ENCODE results near the gene LSM4. TPM values are rescaled to one million over a fixed set of nuclear protein-coding genes. Genes with fewer than 3 reads are reported as not detected.

The LSM4 gene
- total and polyA plus RNA-seq, 2 of the 13 experiments (the other 11 are each of a cell fraction or from before 2014, with no cell fraction given) = 65.8 to 166 TPM

DNA sequence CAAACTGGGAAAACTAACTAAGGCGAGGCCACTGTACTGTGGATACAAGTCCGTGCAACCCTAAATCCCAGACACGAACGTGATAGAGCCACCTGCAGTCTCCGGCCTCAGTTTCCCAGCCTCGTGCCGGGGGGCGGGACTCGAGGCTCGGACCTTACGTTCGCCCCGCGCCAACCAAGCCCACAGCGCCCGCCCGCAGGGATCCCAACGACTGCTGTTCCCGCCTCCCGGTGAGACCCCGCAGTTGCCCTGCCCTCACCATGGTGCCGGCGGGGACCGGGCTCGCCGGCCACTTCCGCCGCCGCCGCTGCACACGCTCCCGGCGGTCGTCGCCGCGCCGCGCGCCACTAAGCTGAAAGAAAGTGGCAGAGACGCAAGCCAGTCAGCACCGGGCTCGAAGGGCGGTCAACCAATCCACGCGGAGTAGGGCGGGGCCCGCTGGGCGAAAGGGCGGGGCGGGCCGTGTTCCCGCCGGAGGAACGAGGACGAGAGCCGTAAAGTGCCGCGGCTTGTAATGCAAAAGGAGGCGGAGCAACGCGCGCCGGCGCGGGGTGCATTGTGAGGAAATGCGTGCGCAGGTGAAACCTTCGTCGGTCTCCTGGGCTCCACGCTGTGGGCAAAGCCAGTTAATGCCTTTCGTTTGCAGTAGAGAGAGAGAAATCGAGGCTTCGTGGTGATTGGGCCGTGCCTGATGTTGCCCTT lies at the start of gene LSM4 (continued):
- TF ChIP-seq RBM39 (IDR thresholded peaks at IDR 0.05; ENCODE audit: low read depth, low read length, poor library complexity, severe bottlenecking) (peak; percentile 64), FOXC1 (CRISPR knock-in tag; IDR thresholded peaks at IDR 0.05; ENCODE audit: borderline replicate concordance) (no peak), PHB2 (IDR thresholded peaks at IDR 0.05; ENCODE audit: partially characterized antibody) (no peak), ZC3H13 (CRISPR knock-in tag; IDR thresholded peaks at IDR 0.05) (no peak; the same call in none of the 2 replicates), ZNF234 (CRISPR knock-in tag; conservative IDR thresholded peaks at IDR 0.05) (no peak), ZNF562 (CRISPR knock-in tag; IDR thresholded peaks at IDR 0.05; ENCODE audit: borderline replicate concordance) (no peak), SCMH1 (CRISPR knock-in tag; IDR thresholded peaks at IDR 0.05; ENCODE audit: borderline replicate concordance) (no peak), UBTF (CRISPR knock-in tag; IDR thresholded peaks at IDR 0.05) (no peak), MBD4 (IDR thresholded peaks at IDR 0.05; ENCODE audit: borderline replicate concordance, low read length) (no peak), ZZZ3 (CRISPR knock-in tag; IDR thresholded peaks at IDR 0.05; ENCODE audit: borderline replicate concordance) (no peak; the same call in 1 of the 2 replicates), ZSCAN12 (CRISPR knock-in tag; IDR thresholded peaks at IDR 0.05) (no peak), ZNF10 (CRISPR knock-in tag; IDR thresholded peaks at IDR 0.05; ENCODE audit: borderline replicate concordance, low read depth) (no peak), ZNF607 (CRISPR knock-in tag; IDR thresholded peaks at IDR 0.05; ENCODE audit: borderline replicate concordance) (no peak; the same call in 1 of the 2 replicates), POLR2A (IDR thresholded peaks at IDR 0.05; ENCODE audit: insufficient read depth in 1 of 2, low read depth in 2 of 2, low read length in 2 of 2) (peak; percentile 66 to 69), ZFP1 (CRISPR knock-in tag; IDR thresholded peaks at IDR 0.05) (no peak), ZNF678 (CRISPR knock-in tag; IDR thresholded peaks at IDR 0.05) (no peak), ZFP82 (CRISPR knock-in tag; IDR thresholded peaks at IDR 0.05; ENCODE audit: borderline replicate concordance) (0 out of 2 replicates have a peak, but pooled peaks have one; percentile 65), SAFB2 (CRISPR knock-in tag; IDR thresholded peaks at IDR 0.05; ENCODE audit: borderline replicate concordance, low read depth) (peak; percentile 14), GTF2F1 (IDR thresholded peaks at IDR 0.05; ENCODE audit: low read length) (no peak), AKNA (CRISPR knock-in tag; IDR thresholded peaks at IDR 0.05; ENCODE audit: borderline replicate concordance) (no peak), NPAS2 (CRISPR knock-in tag; IDR thresholded peaks at IDR 0.05; ENCODE audit: borderline replicate concordance) (no peak), ZBTB7A (CRISPR knock-in tag; IDR thresholded peaks at IDR 0.05) (no peak)
- TF ChIP-seq, protein P1, sequence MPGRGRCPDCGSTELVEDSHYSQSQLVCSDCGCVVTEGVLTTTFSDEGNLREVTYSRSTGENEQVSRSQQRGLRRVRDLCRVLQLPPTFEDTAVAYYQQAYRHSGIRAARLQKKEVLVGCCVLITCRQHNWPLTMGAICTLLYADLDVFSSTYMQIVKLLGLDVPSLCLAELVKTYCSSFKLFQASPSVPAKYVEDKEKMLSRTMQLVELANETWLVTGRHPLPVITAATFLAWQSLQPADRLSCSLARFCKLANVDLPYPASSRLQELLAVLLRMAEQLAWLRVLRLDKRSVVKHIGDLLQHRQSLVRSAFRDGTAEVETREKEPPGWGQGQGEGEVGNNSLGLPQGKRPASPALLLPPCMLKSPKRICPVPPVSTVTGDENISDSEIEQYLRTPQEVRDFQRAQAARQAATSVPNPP (CRISPR knock-in tag; IDR thresholded peaks at IDR 0.05) = no peak
